DMS79 (cell line): ENCODE measurements around the gene CYP46A1.

ENCODE experiments used
- DNase-seq: peaks from one replicate; lab custom pipeline; 2025; lab: John Stamatoyannopoulos, UW

The CYP46A1 gene

GRCh38 chr14:99730876-99731546 lies 46.9 kb downstream of the CYP46A1 start:
- DNase-seq, result no peak

- no peak for DNase-seq
These were observed 47.7 kb downstream of the CYP46A1 start for GRCh38 chr14:99731547-99732435.

- DNase-seq, result no peak
These were observed 48.5 kb downstream of the CYP46A1 start for GRCh38 chr14:99732436-99733210.

- DNase-seq, result no peak
These were observed 49.1 kb downstream of the CYP46A1 start for GRCh38 chr14:99733211-99733539.

GRCh38 chr14:99733540-99734405 lies 49.7 kb downstream of the CYP46A1 start:
- DNase-seq, result no peak

- DNase-seq, result no peak
These were observed 50.4 kb downstream of the CYP46A1 start for GRCh38 chr14:99734406-99735051.

GRCh38 chr14:99735189-99736135 lies 51.4 kb downstream of the CYP46A1 start:
- DNase-seq, result no peak

- peak; percentile 32 for DNase-seq
These were observed 52.7 kb downstream of the CYP46A1 start for GRCh38 chr14:99736603-99737371.

GRCh38 chr14:99737451-99737951 lies 53.4 kb downstream of the CYP46A1 start:
- no peak for DNase-seq

GRCh38 chr14:99737956-99738667 lies 54.0 kb downstream of the CYP46A1 start:
- DNase-seq, result no peak

GRCh38 chr14:99740411-99740810 lies 56.3 kb downstream of the CYP46A1 start:
- DNase-seq, result no peak

GRCh38 chr14:99741227-99741976 lies 57.3 kb downstream of the CYP46A1 start:
- no peak for DNase-seq

- no peak for DNase-seq
These were observed 58.0 kb downstream of the CYP46A1 start for GRCh38 chr14:99742074-99742473.

- no peak for DNase-seq
These were observed 58.7 kb downstream of the CYP46A1 start for GRCh38 chr14:99742509-99743487.

GRCh38 chr14:99744199-99744872 lies 60.2 kb downstream of the CYP46A1 start:
- DNase-seq, result no peak

- no peak for DNase-seq
These were observed 60.8 kb downstream of the CYP46A1 start for GRCh38 chr14:99744873-99745224.
